Erythroblast (primary cell): ENCODE data around the gene PPP2R5C.

Source experiments
- GATA1 ChIP-seq: IDR thresholded peaks from 2 replicates; pipeline ENCODE4 v1.6.1; 2011; ENCODE audit warnings: low read depth, mild to moderate bottlenecking, control low read depth, low read length, moderate library complexity
- POLR2A ChIP-seq: IDR thresholded peaks from 2 replicates; pipeline ENCODE4 v1.6.1; 2011; ENCODE audit warnings: mild to moderate bottlenecking, low read length

- TF ChIP-seq POLR2A, result no peak
- no peak for TF ChIP-seq GATA1
Observed at GRCh38 chr14:101817501-101818001, 56.0 kb downstream of the PPP2R5C start.
